Liver (tissue), 9 donors: ENCODE results near the gene GNG13. TPM values are rescaled to one million over a fixed set of nuclear protein-coding genes. Genes with fewer than 3 reads are reported as not detected.

Experiments used
- DNase-seq: peaks from one replicate; pipeline ENCODE4 v3.0.0-alpha.2; 2017; ENCODE audit warnings: low spot score
- H3K27ac ChIP-seq, 2 donors: one replicate each; pipeline ENCODE4 v1.7.0; 2013; ENCODE audit warnings: inconsistent platforms in 2 of 2, low read length in 2 of 2, control low read depth in 1 of 2, low read depth in 1 of 2, mild to moderate bottlenecking in 1 of 2
- H3K27me3 ChIP-seq, 4 donors: one replicate each; pipeline versions ENCODE4 v1.6.1 to v1.7.0; 2013; ENCODE audit warnings: low read length in 3 of 4, inconsistent platforms in 1 of 4, mild to moderate bottlenecking in 1 of 4, moderate library complexity in 1 of 4; ENCODE audit not compliant: control insufficient read depth in 4 of 4, insufficient read depth in 4 of 4
- H3K36me3 ChIP-seq, 4 donors: one replicate each; pipeline versions ENCODE4 v1.6.1 to v1.7.0; 2013; ENCODE audit warnings: low read length in 3 of 4, mild to moderate bottlenecking in 3 of 4, low read depth in 1 of 4, moderate library complexity in 1 of 4; ENCODE audit not compliant: control insufficient read depth in 4 of 4, insufficient read depth in 3 of 4
- H3K4me1 ChIP-seq, 4 donors: one replicate each; pipeline versions ENCODE4 v1.6.1 to v1.7.0; 2013; ENCODE audit warnings: low read length in 3 of 4, mild to moderate bottlenecking in 3 of 4, moderate library complexity in 1 of 4; ENCODE audit not compliant: control insufficient read depth in 4 of 4, insufficient read depth in 4 of 4
- H3K4me3 ChIP-seq, 3 donors: one replicate each; pipeline versions ENCODE4 v1.6.1 to v1.7.0; 2013; ENCODE audit warnings: low read length in 3 of 3, control low read depth in 1 of 3, low read depth in 1 of 3, mild to moderate bottlenecking in 1 of 3
- H3K9ac ChIP-seq, 2 donors: one replicate each; pipeline ENCODE4 v1.7.0; 2013; ENCODE audit warnings: low read length in 2 of 2, mild to moderate bottlenecking in 2 of 2, moderate library complexity in 2 of 2, control low read depth in 1 of 2, low read depth in 1 of 2
- H3K9me3 ChIP-seq, 4 donors: one replicate each; pipeline versions ENCODE4 v1.6.1 to v1.7.0; 2013; ENCODE audit warnings: low read length in 3 of 4; ENCODE audit not compliant: control insufficient read depth in 4 of 4
- EGR1 ChIP-seq, 2 donors: IDR thresholded peaks; 2 replicates each; pipeline ENCODE4 v1.6.1; 2016 to 2018; ENCODE audit warnings: antibody characterized with exemption in 2 of 2, low read depth in 2 of 2
- FOXA1 ChIP-seq: IDR thresholded peaks from 2 replicates; pipeline ENCODE4 v1.6.1; 2016; ENCODE audit warnings: antibody characterized with exemption
- FOXA2 ChIP-seq: IDR thresholded peaks from 2 replicates; pipeline ENCODE4 v1.6.1; 2016; ENCODE audit warnings: antibody characterized with exemption
- GABPA ChIP-seq, 2 donors: IDR thresholded peaks in 1 of 2; conservative IDR thresholded peaks in 1 of 2; 2 replicates each; pipeline ENCODE4 v1.6.1; 2016; ENCODE audit warnings: antibody characterized with exemption in 2 of 2, mild to moderate bottlenecking in 1 of 2, moderate library complexity in 1 of 2
- HNF4A ChIP-seq, 2 donors: conservative IDR thresholded peaks; 2 replicates each; pipeline ENCODE4 v1.6.1; 2016; ENCODE audit warnings: antibody characterized with exemption in 2 of 2, mild to moderate bottlenecking in 2 of 2
- HNF4G ChIP-seq: IDR thresholded peaks from 2 replicates; pipeline ENCODE4 v1.6.1; 2016; ENCODE audit warnings: antibody characterized with exemption
- JUND ChIP-seq, 2 donors: IDR thresholded peaks; 2 replicates each; pipeline ENCODE4 v1.6.1; 2016; ENCODE audit warnings: antibody characterized with exemption in 2 of 2
- MAX ChIP-seq: IDR thresholded peaks from 2 replicates; pipeline ENCODE4 v1.6.1; 2016; ENCODE audit warnings: antibody characterized with exemption
- NR2F2 ChIP-seq: IDR thresholded peaks from 2 replicates; pipeline ENCODE4 v1.6.1; 2016; ENCODE audit warnings: antibody characterized with exemption
- RAD21 ChIP-seq, 2 donors: IDR thresholded peaks; 2 replicates each; pipeline ENCODE4 v1.6.1; 2016; ENCODE audit warnings: antibody characterized with exemption in 2 of 2, mild to moderate bottlenecking in 2 of 2
- RXRA ChIP-seq, 2 donors: IDR thresholded peaks; 2 replicates each; pipeline ENCODE4 v1.6.1; 2017 to 2018; ENCODE audit warnings: antibody characterized with exemption in 2 of 2, mild to moderate bottlenecking in 1 of 2
- SP1 ChIP-seq: IDR thresholded peaks from 2 replicates; pipeline ENCODE4 v1.6.1; 2018; ENCODE audit warnings: antibody characterized with exemption, mild to moderate bottlenecking
- TAF1 ChIP-seq: conservative IDR thresholded peaks from 2 replicates; pipeline ENCODE4 v1.6.1; 2016; ENCODE audit warnings: antibody characterized with exemption, mild to moderate bottlenecking
- YY1 ChIP-seq: IDR thresholded peaks from 2 replicates; pipeline ENCODE4 v1.6.1; 2016; ENCODE audit warnings: antibody characterized with exemption, mild to moderate bottlenecking
- ZBTB33 ChIP-seq: IDR thresholded peaks from 2 replicates; pipeline ENCODE4 v1.6.1; 2016; ENCODE audit warnings: antibody characterized with exemption
- WGBS: extraction: QIAGEN DNeasy Blood & Tissue Kit; methylation state at CpG from one replicate; pipeline ENCODE4 v1.1.7; 2013; 5-methylcytosine and 5-hydroxymethylcytosine counted together
- polyA plus RNA-seq, 2 donors: library from polyadenylated mRNA; stranded (reverse) in 1 of 2; unstranded in 1 of 2; fragments of 200-250 nt in 1 of 2; fragments of >200 nt in 1 of 2; fragmentation: Nextera tagmentation in 1 of 2; extraction: Ambion mirVana in 1 of 2; gene quantifications; one replicate each; pipeline versions ENCODE4 v1.2.1 to v1.2.3, GENCODE V29; 2013 to 2015
- total RNA-seq, 2 donors: library from RNA; depleted of rRNA; stranded (reverse); fragments of >200 nt; gene quantifications; one replicate each; pipeline ENCODE4 v1.2.3, GENCODE V29; 2014
- TF ChIP-seq, protein P1 (sequence below): fragments of 150-350 bp; IDR thresholded peaks from 2 replicates; pipeline ENCODE4 v1.5.1; 2017; ENCODE audit warnings: improper control_type of control experiment, low read depth, low read length; ENCODE audit not compliant: missing input control
- TF ChIP-seq, protein P2 (sequence below): IDR thresholded peaks from 2 replicates; pipeline ENCODE4 v1.6.1; 2016; ENCODE audit warnings: antibody characterized with exemption
- TF ChIP-seq, protein P3 (sequence below): IDR thresholded peaks from 2 replicates; pipeline ENCODE4 v1.6.1; 2016; ENCODE audit warnings: antibody characterized with exemption, mild to moderate bottlenecking
- donor health status: healthy.
- donor health status: healthy.
- donor health status: healthy.
- donor health status: healthy.
- donor health status: healthy.

The GNG13 gene
- total and polyA plus RNA-seq, 4 donors, result not detected

DNA sequence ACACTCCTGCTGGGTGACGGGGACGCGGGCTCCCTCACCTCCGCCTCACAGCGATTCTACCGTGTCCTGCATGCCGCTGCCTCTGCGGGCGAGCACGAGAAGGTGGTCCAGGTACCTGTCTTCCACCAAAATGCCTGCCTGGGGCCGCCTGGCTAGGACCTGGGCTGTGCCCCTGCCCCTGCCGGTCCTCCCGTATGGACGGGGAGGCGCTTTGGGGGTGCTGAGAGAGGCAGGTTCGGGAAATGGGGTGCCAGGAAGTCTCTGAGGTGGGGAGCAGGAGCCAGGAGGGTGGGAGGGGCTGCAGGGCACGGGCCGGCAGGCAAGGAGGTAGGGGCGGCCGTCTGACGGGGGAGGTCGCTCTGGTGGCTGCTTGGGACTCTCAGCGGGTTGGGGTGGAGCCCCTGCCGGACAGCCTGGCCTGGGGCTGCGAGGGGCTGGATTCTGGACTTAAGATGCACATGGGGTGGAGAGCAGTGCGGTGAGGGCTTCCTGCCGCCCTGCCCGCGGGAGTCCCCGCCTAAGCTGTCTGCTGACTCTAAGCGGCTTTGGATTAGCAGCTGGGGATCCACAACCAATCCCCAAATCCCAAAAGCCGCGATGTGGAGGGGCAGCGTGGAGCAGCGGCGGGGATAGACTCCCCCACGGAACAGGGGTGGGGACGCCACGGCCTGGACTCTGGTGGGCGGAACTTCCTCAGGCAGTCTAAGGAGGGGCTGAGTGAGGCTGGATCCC, 6.3 kb downstream of the GNG13 start:
- Histone ChIP-seq H3K27me3 (peaks cover 0 to 3% (median 0%) of the 10 kb centered on the region in 4 donors), H3K9me3 (no peaks in the 10 kb centered on the region), H3K27ac (no peak overlapping the region), H3K4me1 (peaks cover under 1 to 2% (median 1%) of the 10 kb centered on the region in 4 donors), H3K4me3 (no peak overlapping the region), H3K36me3 (no peaks in the 10 kb centered on the region), H3K9ac (no peak overlapping the region)
- TF ChIP-seq HNF4G (no peak), FOXA1 (no peak), ZBTB33 (no peak), SP1 (no peak), FOXA2 (no peak), RAD21 (IDR thresholded peaks at IDR 0.05) (no peak), YY1 (no peak), HNF4A (conservative IDR thresholded peaks at IDR 0.05) (no peak), TAF1 (no peak), NR2F2 (no peak), EGR1 (IDR thresholded peaks at IDR 0.05; ENCODE audit: low read depth in 2 of 2) (no peak), RXRA (IDR thresholded peaks at IDR 0.05) (no peak), JUND (IDR thresholded peaks at IDR 0.05) (no peak), MAX (no peak), GABPA (IDR thresholded peaks at IDR 0.05 in 1 of 2, conservative IDR thresholded peaks at IDR 0.05 in 1 of 2) (no peak)
- TF ChIP-seq, protein P1, sequence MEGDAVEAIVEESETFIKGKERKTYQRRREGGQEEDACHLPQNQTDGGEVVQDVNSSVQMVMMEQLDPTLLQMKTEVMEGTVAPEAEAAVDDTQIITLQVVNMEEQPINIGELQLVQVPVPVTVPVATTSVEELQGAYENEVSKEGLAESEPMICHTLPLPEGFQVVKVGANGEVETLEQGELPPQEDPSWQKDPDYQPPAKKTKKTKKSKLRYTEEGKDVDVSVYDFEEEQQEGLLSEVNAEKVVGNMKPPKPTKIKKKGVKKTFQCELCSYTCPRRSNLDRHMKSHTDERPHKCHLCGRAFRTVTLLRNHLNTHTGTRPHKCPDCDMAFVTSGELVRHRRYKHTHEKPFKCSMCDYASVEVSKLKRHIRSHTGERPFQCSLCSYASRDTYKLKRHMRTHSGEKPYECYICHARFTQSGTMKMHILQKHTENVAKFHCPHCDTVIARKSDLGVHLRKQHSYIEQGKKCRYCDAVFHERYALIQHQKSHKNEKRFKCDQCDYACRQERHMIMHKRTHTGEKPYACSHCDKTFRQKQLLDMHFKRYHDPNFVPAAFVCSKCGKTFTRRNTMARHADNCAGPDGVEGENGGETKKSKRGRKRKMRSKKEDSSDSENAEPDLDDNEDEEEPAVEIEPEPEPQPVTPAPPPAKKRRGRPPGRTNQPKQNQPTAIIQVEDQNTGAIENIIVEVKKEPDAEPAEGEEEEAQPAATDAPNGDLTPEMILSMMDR, result no peak
- TF ChIP-seq, protein P2, sequence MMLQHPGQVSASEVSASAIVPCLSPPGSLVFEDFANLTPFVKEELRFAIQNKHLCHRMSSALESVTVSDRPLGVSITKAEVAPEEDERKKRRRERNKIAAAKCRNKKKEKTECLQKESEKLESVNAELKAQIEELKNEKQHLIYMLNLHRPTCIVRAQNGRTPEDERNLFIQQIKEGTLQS, result no peak
- TF ChIP-seq, protein P3, sequence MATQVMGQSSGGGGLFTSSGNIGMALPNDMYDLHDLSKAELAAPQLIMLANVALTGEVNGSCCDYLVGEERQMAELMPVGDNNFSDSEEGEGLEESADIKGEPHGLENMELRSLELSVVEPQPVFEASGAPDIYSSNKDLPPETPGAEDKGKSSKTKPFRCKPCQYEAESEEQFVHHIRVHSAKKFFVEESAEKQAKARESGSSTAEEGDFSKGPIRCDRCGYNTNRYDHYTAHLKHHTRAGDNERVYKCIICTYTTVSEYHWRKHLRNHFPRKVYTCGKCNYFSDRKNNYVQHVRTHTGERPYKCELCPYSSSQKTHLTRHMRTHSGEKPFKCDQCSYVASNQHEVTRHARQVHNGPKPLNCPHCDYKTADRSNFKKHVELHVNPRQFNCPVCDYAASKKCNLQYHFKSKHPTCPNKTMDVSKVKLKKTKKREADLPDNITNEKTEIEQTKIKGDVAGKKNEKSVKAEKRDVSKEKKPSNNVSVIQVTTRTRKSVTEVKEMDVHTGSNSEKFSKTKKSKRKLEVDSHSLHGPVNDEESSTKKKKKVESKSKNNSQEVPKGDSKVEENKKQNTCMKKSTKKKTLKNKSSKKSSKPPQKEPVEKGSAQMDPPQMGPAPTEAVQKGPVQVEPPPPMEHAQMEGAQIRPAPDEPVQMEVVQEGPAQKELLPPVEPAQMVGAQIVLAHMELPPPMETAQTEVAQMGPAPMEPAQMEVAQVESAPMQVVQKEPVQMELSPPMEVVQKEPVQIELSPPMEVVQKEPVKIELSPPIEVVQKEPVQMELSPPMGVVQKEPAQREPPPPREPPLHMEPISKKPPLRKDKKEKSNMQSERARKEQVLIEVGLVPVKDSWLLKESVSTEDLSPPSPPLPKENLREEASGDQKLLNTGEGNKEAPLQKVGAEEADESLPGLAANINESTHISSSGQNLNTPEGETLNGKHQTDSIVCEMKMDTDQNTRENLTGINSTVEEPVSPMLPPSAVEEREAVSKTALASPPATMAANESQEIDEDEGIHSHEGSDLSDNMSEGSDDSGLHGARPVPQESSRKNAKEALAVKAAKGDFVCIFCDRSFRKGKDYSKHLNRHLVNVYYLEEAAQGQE, result no peak
- no peak for DNase-seq
- WGBS, result 95% methylated on average over 40 of the region's 40 CpGs
